ENCODE results near the gene ZDHHC17.
"Not testable (repeated sequence)": the region's sequence is repeated elsewhere in the genome, so short reads cannot be mapped to it uniquely, and the experiment has no call there.

Gene ZDHHC17

DNA sequence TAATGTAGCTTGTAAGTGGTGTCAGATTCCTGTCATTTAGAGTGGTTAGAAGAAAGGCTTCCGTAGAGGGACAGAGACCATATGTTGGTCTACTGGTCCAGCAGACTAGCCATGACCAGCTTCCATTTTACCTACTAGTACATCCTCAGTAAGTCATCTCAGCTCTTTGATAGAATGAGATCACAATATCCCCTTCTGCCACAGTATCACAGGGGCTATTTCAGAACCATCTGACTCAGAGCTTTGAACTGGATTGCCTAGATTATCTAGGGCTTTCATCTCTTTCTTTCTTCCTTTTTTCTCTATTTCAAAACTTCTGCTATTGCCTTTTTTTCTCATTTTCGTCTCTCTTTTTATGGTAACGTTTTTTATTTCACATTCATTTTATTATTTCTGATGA, 4.7 kb downstream of the ZDHHC17 start:
- no peak for DNase-seq

DNA sequence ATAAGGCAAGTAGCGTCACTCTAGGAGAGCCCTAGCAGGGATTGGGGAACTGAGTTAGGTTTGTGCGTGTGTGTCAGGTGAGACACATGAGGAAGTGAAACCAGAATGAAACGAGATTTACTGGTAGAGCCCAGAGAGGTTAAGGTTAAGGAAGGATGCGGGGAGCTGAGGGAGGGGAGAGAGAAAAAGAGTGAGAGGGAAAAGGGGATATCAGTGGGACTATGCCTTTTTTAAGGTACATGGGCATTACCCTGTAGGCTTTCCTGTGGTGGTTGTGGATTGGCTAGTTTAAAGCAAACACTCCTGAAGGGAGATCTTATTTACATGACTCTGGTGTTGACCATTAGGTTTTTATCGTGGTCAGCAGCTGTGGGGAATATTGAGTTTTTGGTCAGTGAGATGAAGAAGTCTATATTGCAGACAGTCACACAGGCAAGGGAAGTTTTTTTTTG, 13.9 kb downstream of the ZDHHC17 start:
- no peak for DNase-seq

DNA sequence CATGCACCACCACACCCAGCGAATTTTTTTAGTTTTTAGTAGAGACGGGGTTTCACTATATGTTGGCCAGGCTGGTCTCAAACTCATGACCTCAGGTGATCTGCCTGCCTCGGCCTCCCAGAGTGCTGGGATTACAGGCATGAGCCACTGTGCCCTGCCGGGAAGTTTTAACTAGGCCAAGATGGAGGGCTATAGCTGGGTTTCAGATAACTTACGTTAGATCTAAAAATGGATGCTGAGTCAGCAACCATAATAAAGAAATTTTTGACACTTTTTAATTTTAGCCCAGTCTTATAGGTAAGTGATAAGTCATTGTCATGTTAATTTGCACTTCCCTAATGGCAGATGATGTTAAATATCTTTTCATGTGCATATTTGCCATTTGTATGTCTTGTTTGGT, 14.4 kb downstream of the ZDHHC17 start:
- no peak for DNase-seq

GRCh38 chr12:76779310-76779709, 15.4 kb downstream of the ZDHHC17 start:
- DNase-seq: not testable (repeated sequence)

DNA sequence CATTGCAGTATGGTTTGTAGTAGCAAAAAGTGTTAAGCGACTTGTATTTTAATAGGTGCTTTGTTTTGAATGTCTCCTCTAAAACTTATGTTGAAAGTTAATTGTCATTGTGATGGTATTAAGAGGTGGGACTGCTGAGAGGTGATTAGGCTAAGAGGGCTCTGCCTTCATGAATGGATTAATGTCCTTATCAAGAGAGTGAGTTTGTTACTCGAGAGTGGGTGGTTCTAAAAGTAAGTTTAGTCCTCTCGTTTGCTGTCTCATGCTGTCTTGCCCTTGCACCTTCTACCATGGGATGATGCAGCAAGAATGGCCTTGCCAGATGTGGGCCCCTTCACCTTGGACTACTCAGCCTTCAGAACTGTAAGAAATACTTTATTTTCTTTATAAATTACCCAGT, 17.4 kb downstream of the ZDHHC17 start:
- no peak for DNase-seq

- no peak for DNase-seq
These were observed 18.6 kb downstream of the ZDHHC17 start for GRCh38 chr12:76782526-76782925.

- DNase-seq: no peak
These were observed 20.7 kb downstream of the ZDHHC17 start for GRCh38 chr12:76784600-76785051.

DNA sequence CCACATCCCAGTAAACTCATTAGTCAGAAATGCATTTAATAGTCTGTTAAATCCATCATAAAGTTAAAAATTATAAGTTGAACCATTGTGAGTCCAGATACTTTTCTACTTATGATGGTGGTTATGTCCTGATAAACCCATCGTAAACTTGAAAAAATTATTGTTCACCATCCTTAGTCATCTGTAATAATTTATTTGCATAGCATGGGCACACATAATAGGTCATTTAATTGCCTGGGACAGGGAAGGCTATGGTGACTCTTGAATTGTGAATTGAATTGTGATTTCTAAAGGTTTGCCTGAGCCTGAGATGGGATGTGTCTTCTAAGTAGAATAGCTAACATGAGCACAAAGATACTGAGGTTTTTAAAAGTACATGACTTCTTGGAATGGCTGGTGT, 21.5 kb downstream of the ZDHHC17 start:
- DNase-seq: no peak

- no peak for DNase-seq
These were observed 23.1 kb downstream of the ZDHHC17 start for GRCh38 chr12:76786986-76787385.

GRCh38 chr12:76787689-76788088, 23.8 kb downstream of the ZDHHC17 start:
- DNase-seq: no peak

GRCh38 chr12:76789335-76790050, 25.6 kb downstream of the ZDHHC17 start:
- no peak for DNase-seq

GRCh38 chr12:76790564-76791552, 26.9 kb downstream of the ZDHHC17 start:
- DNase-seq: no peak

- DNase-seq: no peak
These were observed 28.9 kb downstream of the ZDHHC17 start for GRCh38 chr12:76792828-76793227.

- DNase-seq: no peak
These were observed 34.9 kb downstream of the ZDHHC17 start for GRCh38 chr12:76798864-76799263.

DNA sequence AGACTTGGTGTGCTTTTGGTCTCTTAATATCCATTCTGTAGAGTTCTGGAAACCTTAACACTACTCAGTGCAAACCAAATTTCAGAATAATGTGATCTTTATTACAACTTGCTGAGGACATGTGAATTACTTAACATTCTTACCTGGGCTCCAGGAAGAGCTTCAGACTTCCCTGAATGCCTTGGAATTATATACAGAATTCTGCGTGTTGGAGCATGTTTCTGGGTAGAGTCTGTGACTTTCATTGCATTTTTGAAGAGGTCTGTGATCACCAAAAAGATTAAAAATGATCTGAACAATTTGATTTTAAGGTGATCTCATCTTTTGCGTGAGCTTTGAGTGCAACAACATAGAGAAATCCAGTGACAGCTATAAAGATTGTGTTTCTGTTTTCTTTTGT, 35.4 kb downstream of the ZDHHC17 start:
- DNase-seq: no peak

DNA sequence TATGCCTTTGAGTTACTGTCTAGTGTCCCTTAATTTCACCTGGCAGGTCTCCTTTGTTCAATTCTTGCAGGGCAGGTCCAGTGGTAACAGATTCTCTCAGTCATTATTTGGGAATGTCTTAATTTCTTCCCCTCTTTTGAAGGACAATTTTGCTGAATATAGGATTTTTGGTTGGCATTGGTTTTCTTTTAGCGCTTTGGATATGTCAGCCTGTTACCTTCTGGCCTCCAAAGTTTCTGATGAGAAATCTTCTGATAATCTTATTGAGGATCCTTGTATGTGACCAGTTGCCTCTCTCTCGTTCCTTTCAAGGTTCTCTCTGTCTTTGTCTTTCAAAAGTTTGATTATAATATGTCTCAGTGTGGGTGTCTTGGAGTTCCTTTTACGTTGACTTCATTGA, 38.1 kb downstream of the ZDHHC17 start:
- no peak for DNase-seq

GRCh38 chr12:76804435-76804976, 40.6 kb downstream of the ZDHHC17 start:
- no peak for DNase-seq

DNA sequence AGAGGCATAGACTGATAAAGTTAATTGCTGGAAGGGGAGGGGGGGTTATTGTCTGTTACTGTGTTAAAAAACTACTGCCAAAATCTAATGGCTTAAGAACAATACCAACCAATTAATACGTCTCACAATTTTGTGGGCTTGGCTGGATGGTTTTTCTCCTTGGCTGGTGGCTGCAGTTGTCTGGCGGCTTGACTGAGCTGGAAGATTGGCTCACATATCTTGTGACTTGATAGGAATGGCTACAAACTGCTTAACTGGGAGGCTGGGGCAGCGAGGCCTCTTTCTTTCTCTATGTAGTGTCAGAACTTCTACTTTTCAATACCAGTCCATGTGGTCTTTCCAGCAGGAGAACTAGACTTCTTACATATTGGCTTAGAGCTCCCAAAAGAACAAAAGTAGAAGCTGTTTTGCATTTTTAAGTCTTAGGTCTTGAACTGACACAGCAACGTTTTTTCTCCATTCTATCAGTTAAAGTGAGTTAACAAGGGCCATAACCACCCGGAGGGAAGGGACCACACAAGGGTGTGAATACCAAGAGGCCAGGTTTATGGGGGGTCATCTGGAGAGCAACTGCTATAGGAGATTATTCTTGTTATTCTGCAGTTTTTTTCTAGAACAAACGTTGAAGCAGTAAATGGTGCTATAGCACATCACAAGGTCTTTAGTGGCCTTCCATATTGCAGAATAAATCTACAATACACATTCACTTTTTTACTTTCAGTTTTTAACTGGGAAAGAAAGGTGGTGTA, 46.9 kb downstream of the ZDHHC17 start:
- DNase-seq: no peak

DNA sequence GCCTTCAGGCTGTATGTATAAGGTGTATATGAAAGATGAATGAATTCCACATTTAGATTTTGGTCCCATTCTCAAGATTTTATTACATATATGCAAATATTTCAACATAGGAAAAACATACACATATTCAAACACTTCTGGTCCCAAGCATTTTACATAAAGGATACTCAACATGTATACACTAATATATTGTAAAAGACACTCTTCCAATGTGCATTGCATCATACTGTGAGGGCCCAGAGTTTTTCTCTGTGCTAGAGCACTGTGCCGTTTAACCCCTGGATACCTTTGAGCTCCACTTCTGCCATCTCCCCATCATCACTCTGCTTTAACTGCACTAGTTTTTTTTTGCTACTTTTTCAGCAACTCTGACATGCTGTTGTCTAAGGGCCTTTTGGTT, 48.1 kb downstream of the ZDHHC17 start:
- DNase-seq: no peak

GRCh38 chr12:76813265-76813664, 49.4 kb downstream of the ZDHHC17 start:
- DNase-seq: no peak

DNA sequence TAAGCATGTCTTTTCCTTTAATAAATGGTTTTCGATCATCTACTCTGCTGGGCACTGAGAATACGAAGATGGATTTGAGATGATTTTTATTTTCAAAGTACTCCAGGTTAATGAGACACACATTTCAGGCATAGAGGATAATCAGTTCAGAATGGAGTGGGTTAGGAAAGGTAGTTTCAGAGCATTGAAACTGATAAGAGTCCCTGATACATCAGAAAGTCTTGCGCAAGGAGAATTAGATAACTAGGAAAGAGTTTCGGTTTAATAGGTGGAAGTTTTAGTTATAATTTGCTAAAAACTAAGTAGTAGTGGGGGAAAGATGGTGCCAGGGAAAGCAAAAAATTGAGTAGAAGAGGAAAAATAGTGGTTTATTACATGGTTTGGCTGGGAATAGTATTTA, 50.1 kb downstream of the ZDHHC17 start:
- DNase-seq: no peak

DNA sequence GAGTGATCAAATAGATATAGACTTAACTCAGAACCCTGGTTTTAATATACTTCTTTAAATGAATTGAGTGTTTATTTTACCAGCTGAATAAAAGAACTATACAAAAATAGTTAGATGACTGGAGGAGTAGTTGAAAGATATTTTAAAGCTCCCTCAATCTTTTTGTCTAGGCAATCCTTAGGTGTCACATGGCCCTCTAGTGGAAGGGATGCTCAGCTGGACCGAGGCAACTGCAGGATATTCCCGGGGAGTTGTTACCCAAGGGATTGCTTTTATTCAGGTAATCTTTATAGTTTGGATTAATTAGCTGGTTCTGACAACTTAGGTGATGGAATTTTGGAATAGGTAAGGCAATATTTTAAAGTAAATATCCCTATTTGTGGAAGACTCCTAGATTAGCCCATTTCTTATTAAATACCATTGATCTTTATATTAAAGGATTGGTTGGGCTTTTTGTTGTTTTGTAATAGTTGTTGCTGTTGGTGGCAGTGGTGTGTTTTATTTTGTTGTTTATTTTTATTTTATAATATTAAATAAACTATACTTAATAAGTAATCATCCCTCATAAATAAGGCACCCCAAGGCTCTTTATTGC, 57.1 kb downstream of the ZDHHC17 start:
- no peak for DNase-seq

All from T1000 (cell line).